Activated CD8-positive, alpha-beta memory T cell treated with anti-CD3 and anti-CD28 coated beads, Interleukin-2, amount 50 U/mL, for 24 hours (primary cell): ENCODE data around the gene IL31RA.
"Not testable (repeated sequence)": the region's sequence is repeated elsewhere in the genome, so short reads cannot be mapped to it uniquely, and the experiment has no call there.

Source experiments
- DNase-seq: peaks from one replicate; pipeline ENCODE4 v3.0.0-alpha.2; 2020; ENCODE audit errors: extremely low read depth

The IL31RA gene

GRCh38 chr5:55850839-55851674 is at the start of gene IL31RA:
Gene IL31RA, plus strand, starts transcription at chr5:55851357. Its CDS starts 214 bp downstream, at chr5:55851571.
- no peak for DNase-seq

GRCh38 chr5:55808814-55809213 is 42.3 kb upstream of the IL31RA start:
- DNase-seq = not testable (repeated sequence)

- DNase-seq = not testable (repeated sequence)
These were observed 35.2 kb upstream of the IL31RA start for GRCh38 chr5:55815939-55816338.

GRCh38 chr5:55816342-55816741 is 34.8 kb upstream of the IL31RA start:
- DNase-seq = no peak

GRCh38 chr5:55817030-55817429 is 34.1 kb upstream of the IL31RA start:
- no peak for DNase-seq

GRCh38 chr5:55820488-55820887 is 30.7 kb upstream of the IL31RA start:
- DNase-seq = no peak

- DNase-seq = no peak
These were observed 29.2 kb upstream of the IL31RA start for GRCh38 chr5:55821731-55822512.

GRCh38 chr5:55823151-55823796 is 27.9 kb upstream of the IL31RA start:
- no peak for DNase-seq

- DNase-seq = no peak
These were observed 21.2 kb upstream of the IL31RA start for GRCh38 chr5:55829956-55830355.

GRCh38 chr5:55832446-55832845 is 18.7 kb upstream of the IL31RA start:
- DNase-seq = no peak

GRCh38 chr5:55836191-55836590 is 15.0 kb upstream of the IL31RA start:
- no peak for DNase-seq

GRCh38 chr5:55841976-55842375 is 9.2 kb upstream of the IL31RA start:
- DNase-seq = no peak

- no peak for DNase-seq
These were observed 3.3 kb upstream of the IL31RA start for GRCh38 chr5:55847837-55848236.

- no peak for DNase-seq
These were observed 2.4 kb upstream of the IL31RA start for GRCh38 chr5:55848783-55849182.

GRCh38 chr5:55851675-55851979 is 470 bp downstream of the IL31RA start:
- no peak for DNase-seq

- DNase-seq = no peak
These were observed 1.3 kb downstream of the IL31RA start for GRCh38 chr5:55852503-55852902.

GRCh38 chr5:55853041-55853670 is 2.0 kb downstream of the IL31RA start:
- DNase-seq = no peak

GRCh38 chr5:55853818-55854217 is 2.7 kb downstream of the IL31RA start:
- no peak for DNase-seq

GRCh38 chr5:55855509-55855908 is 4.4 kb downstream of the IL31RA start:
- DNase-seq = no peak

GRCh38 chr5:55856516-55857246 is 5.5 kb downstream of the IL31RA start:
- no peak for DNase-seq

- DNase-seq = no peak
These were observed 6.1 kb downstream of the IL31RA start for GRCh38 chr5:55857247-55857640.
